NOMO-1 treated with DMSO at 0.1 percent for 48 hours (cell line): ENCODE measurements around the gene CDH23.
A peak's percentile ranks its signal among the peaks of the same experiment; 100 is the strongest.
"Not testable (repeated sequence)": the region's sequence is repeated elsewhere in the genome, so short reads cannot be mapped to it uniquely, and the experiment has no call there.

Experiments used
- DNase-seq: peaks from one replicate; lab custom pipeline; 2025; ENCODE audit not compliant: unreplicated experiment; lab: John Stamatoyannopoulos, UW

Gene CDH23

GRCh38 chr10:71837098-71837827, 440.5 kb downstream of the CDH23 start:
- no peak for DNase-seq

- DNase-seq: no peak
Measured at GRCh38 chr10:71838264-71839211, 441.8 kb downstream of the CDH23 start.

- DNase-seq: no peak
Measured at GRCh38 chr10:71840177-71840957, 443.6 kb downstream of the CDH23 start.

GRCh38 chr10:71840958-71841335, 444.2 kb downstream of the CDH23 start:
- DNase-seq: no peak

GRCh38 chr10:71842422-71842821, 445.7 kb downstream of the CDH23 start:
- DNase-seq: no peak

- DNase-seq: no peak
Measured at GRCh38 chr10:71842856-71843686, 446.4 kb downstream of the CDH23 start.

GRCh38 chr10:71844084-71844483, 447.4 kb downstream of the CDH23 start:
- DNase-seq: no peak

GRCh38 chr10:71844695-71845094, 448.0 kb downstream of the CDH23 start:
- no peak for DNase-seq

GRCh38 chr10:71845410-71846405, 449.0 kb downstream of the CDH23 start:
- DNase-seq: peak; percentile 8

GRCh38 chr10:71846816-71847215, 450.1 kb downstream of the CDH23 start:
- no peak for DNase-seq

- no peak for DNase-seq
Measured at GRCh38 chr10:71847418-71847817, 450.7 kb downstream of the CDH23 start.

GRCh38 chr10:71848325-71849275, 451.9 kb downstream of the CDH23 start:
- no peak for DNase-seq

- no peak for DNase-seq
Measured at GRCh38 chr10:71849461-71849908, 452.8 kb downstream of the CDH23 start.

GRCh38 chr10:71850021-71850742, 453.5 kb downstream of the CDH23 start:
- DNase-seq: peak; percentile 17

GRCh38 chr10:71850743-71851464, 454.2 kb downstream of the CDH23 start, which contains the start of gene PSAP:
Gene PSAP, minus strand, starts transcription at chr10:71851251. Its CDS starts 30 bp downstream, at chr10:71851221.
- DNase-seq: peak; percentile 97

- not testable (repeated sequence) for DNase-seq
Measured at GRCh38 chr10:71851465-71852095, 454.9 kb downstream of the CDH23 start.
